Astrocyte of the hippocampus (primary cell): ENCODE measurements around the gene FADS1.

Source experiments
- DNase-seq: peaks from one replicate; pipeline ENCODE4 v3.0.0; 2011; ENCODE audit warnings: low read depth, low spot score

Gene FADS1

GRCh38 chr11:61795459-61795858 is 21.3 kb downstream of the FADS1 start:
- DNase-seq, result no peak

DNA sequence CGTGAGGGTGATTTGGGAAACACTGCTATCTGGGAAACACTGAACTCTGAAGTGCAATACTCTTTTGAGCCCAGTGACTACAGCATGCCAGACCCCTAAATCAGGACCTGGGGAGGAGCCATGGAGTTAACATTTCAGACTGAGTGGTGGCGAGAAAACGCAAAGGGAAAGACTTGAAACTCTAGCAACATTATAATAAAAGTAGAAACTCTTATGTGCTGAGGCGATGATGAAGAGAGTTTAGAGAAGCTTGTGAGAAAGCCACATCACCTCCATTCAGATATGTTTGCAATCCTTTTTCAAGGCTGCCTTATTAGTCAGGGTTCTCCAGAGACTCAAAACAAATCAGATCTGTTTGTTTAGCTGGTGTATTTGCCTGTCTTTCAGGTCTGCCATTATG is 22.2 kb downstream of the FADS1 start:
- DNase-seq, result no peak

DNA sequence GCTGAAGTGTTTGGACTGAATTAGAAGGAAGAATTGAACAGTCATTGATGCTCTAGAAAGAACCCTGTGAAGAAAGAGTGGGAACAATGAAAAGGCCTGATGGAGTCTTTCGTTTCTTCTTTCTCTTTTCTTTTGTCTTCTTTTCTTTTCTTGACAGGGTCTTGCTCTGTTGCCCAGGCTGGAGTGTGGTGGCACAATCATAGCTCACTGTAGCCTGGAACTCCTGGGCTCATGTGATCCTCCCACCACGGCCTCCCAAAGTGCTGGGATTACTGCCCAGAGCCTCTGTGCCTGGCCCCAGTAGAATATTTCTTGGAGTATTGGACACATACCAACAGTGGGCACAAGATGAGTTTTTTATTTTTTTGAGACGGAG is 23.0 kb downstream of the FADS1 start:
- no peak for DNase-seq

DNA sequence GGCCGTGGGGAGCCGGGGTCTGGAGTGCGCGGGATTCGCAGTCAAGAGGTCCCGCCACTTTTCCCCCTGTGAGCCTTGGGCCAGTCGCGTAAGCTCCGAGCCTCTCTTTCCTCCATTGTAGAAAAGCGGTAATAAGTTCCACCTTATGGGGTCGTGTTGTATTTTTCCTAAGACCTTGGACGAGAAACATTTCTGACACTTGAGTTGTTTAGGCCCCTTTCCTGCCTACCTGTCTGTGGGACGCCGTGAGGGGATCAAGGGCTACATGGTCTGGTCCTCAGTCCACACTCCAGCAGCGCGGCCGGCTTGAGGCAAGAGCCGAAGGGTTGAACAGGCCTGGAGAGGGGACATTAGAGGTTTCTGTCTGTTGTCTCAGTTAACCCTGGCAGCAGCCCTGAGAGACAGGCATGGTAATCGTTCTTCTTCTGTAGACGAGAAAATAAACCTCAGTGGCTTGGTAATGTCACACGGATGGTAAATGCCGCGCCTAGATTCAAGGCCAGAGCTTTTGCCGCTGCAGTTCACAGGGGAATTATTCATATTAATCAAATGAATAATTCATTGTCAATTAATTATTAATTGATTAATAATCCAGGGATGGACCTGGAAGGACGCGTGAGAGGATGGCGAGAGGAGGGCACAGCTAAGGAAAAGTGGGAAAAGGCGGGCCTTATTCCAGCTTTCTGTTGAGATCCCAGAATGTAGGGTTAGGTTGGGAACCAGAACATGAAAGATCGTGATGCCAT is 23.5 kb downstream of the FADS1 start:
- no peak for DNase-seq

DNA sequence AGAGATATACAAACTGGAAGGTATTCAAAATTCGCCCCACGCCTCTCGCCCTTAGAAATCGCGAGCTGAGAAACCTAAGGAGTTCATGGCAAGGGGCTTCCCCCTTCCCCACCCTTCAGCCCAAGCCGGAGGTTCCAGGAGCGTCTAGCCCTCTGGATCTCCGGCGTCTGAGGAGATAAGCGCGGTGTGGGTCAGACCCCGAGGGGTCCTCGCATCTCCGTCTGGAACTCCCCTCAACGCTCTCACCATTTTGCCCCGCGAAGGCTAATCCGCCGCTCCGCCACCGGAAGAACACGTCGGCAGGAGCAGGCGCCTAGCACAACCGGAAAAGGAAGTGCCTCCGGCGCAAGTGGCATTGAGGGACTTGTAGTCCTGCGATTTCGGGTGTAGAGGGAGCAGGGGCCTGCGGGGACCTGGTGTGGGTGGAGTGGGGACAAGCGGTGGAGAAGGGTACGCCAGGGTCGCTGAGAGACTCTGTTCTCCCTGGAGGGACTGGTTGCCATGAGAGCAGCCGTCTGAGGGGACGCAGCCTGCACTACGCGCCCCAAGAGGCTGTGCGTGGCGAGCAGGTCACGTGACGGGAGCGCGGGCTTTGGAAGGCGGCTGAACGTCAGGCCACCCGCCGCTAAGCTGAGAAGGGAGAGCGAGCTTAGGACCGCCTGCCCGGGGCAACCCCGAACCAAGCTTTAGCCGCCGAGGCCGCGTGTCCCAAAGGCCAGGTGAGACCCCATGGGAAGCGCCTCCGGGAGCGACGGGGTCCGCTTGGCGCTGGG is 24.3 kb downstream of the FADS1 start, which contains the start of the genes FEN1 and TMEM258:
TSS of gene FEN1 (plus strand) at position 602 of the 773 bp plus-strand sequence. CDS start 2,451 bp downstream, outside the sequence.
TSS of gene TMEM258 (minus strand) at position 290 of the 773 bp plus-strand sequence. CDS start at position 249, 41 bp downstream.
- peak; percentile 96 for DNase-seq

- DNase-seq, result peak; percentile 96
These were observed 25.0 kb downstream of the FADS1 start for GRCh38 chr11:61791737-61792309.

DNA sequence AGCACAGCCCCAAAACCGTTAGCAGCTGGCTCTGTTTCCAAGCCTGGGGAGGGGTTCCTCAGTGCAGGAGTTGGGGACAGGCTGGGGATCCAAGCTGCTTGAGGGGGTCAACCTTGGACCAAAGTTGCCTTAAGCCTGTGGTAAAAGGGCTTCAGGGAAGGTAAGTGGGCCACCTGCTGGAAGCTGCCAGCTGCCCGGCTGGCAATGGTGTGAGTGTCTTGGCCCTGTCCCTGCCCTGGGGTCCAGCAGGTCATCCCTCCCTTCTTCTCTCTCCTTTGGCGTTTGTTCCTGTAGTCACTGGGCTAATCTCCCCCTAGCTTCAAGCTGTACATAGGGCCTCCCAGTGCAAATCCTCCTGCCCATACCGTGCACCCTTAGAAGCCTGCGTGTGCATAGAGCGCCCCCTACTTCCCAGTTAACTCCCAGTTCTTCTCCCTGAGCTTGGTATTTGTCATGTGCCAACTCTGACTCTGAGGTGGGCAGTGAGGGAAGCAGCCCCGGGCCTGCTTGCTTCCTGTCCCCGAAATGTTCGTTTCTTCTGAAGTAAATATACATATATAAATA is 28.8 kb downstream of the FADS1 start:
- DNase-seq, result peak; percentile 75

DNA sequence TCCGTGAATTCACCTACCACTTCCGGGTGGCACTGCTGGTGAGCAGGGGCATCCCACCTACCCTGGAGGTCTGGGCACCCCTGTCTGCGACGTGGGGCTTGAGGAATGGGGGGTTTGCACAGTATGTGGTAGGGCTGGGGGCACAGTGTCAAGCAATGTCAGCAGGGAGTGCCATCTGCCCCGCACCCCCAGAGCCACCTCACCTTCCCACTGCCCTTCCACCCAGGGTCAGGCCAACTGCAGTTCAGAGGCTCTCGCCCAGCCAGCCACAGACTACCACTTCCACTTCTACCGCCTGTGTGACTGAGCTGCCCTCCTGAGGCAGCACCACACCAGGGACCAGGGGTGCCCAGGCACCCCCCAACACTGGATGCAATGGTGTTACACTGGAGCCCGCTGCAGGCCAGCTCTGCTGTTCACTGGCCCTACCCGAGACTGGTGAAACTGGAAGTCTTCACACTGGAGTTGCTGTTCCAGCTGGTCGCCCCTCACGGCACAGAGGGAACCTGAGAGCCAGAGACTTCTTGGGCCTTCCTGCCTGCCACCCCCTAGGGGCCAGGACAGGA is 30.9 kb downstream of the FADS1 start:
- DNase-seq, result no peak

- DNase-seq, result no peak
These were observed 32.3 kb downstream of the FADS1 start for GRCh38 chr11:61784506-61784805.

GRCh38 chr11:61783717-61784505 is 32.9 kb downstream of the FADS1 start:
- peak; percentile 75 for DNase-seq

DNA sequence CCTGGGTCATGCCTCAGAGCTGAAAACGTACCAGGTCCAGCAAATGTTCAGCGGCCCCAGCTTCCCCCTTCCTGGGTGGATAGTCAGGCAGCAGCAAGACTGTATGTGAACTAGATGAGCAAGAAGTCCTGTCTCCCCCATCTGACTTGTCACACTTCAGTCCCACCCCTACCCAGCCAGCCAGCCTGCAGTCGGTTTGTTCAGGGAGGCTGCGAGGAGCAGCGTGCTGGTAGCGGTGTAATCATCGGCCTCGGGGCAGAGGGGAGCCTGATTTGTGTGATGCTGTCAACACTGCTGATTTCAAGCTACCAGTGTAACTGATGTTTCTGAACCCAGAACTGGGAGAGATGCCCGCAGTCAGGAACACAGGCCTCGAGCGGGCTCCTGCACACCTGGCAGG is 34.0 kb downstream of the FADS1 start:
- no peak for DNase-seq

GRCh38 chr11:61782299-61782698 is 34.5 kb downstream of the FADS1 start:
- DNase-seq, result no peak

DNA sequence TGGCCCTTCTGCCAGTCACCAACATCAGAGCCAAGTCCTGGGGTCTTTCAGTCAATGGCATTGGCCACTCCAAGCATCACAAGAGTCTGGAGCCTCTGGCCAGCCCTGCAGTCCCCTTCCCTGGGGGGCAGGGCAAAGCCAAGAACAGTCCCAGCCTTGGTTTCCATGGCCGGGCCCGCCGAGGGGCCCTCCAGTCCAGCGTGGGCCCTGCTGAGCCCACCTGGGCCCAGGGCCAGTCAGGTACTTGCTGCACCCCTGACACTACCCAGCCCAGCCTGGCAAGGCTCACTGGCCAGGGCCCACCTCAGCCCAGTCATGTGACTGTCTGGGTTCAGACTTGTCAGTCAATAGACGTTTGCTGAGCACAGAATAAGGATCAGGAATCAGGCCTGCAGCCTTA is 35.2 kb downstream of the FADS1 start:
- DNase-seq, result no peak

- DNase-seq, result no peak
These were observed 36.1 kb downstream of the FADS1 start for GRCh38 chr11:61780581-61781162.

GRCh38 chr11:61779666-61780525 is 36.9 kb downstream of the FADS1 start:
- no peak for DNase-seq

DNA sequence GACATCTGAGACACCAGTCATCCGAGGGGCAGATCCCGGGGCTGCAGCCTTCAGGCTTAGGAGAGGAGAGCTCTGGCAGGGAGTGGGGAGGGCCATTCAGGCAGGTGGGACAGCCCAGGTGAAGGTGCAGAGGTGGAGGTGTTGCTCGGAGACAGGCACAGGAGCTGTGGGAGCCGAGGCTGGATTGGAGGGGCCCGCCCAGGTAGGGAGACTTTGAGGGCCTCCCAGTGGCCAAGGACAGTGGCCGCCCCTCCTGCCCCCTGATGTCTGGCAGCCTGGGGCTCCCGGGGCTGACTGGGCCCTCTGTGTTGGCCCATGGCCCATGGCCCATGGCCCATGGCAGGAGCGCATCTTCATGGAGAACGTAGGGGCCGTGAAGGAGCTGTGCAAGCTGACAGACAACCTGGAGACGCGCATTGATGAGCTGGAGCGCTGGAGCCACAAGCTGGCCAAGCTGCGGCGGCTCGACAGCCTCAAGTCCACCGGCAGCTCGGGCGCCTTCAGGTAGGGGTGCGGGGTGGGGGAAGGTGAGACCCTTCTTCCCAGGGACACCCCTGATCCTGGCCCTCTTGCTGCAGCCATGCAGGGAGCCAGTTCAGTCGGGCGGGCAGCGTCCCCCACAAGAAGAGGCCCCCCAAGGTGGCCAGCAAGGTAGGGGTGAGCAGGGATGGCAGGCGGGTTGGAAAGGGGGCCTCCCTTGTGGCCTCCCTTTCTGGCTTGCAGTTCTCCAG is 37.7 kb downstream of the FADS1 start:
- no peak for DNase-seq

DNA sequence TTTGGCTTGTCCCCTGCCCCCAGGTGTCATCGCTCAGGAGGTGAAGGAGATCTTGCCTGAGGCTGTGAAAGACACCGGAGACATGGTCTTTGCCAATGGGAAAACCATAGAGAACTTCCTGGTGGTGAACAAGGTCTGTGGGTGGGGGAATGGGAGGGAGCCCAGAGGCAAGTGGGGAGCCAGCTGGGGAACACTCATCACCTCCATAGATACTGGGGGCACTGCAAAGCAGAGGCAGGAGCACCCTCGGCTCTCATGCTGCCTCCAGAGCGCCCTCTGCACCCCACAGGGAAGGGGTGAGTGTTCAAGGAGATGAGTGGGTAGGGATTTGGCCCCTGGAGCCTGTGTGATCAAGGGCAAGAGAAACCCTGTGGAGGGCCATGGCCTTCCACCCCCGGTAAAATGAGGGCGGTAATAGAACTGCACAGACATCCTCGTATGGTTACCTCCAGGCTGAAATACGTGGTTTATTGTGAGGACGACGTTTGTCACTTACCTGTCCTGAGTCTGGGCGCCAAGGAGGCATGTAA is 38.4 kb downstream of the FADS1 start:
- no peak for DNase-seq

GRCh38 chr11:61777234-61778090 is 39.3 kb downstream of the FADS1 start:
- DNase-seq, result peak; percentile 48
